ENCODE data around the gene ITGB4.

ITGB4 gene

DNA sequence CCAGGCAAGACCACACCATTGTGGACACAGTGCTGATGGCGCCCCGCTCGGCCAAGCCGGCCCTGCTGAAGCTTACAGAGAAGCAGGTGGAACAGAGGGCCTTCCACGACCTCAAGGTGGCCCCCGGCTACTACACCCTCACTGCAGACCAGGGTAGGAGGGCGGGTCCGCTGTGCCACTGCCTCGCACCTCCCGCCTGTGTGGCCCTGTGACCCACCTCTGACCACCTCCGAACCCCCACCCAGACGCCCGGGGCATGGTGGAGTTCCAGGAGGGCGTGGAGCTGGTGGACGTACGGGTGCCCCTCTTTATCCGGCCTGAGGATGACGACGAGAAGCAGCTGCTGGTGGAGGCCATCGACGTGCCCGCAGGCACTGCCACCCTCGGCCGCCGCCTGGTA is 21.1 kb downstream of the ITGB4 start:
- TF ChIP-seq FOXM1 (IDR thresholded peaks at IDR 0.05; ENCODE audit: borderline replicate concordance, low read depth) (no peak), EGR1 (IDR thresholded peaks at IDR 0.05) (no peak), TAF1 (IDR thresholded peaks at IDR 0.05; ENCODE audit: low read depth) (no peak), TCF12 (IDR thresholded peaks at IDR 0.05; ENCODE audit: low read depth) (no peak), YY1 (IDR thresholded peaks at IDR 0.05; ENCODE audit: low read depth) (no peak), CEBPB (IDR thresholded peaks at IDR 0.05) (no peak)
- TF ChIP-seq, protein P1, sequence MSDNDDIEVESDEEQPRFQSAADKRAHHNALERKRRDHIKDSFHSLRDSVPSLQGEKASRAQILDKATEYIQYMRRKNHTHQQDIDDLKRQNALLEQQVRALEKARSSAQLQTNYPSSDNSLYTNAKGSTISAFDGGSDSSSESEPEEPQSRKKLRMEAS (IDR thresholded peaks at IDR 0.05), result no peak
- TF ChIP-seq, protein P2, sequence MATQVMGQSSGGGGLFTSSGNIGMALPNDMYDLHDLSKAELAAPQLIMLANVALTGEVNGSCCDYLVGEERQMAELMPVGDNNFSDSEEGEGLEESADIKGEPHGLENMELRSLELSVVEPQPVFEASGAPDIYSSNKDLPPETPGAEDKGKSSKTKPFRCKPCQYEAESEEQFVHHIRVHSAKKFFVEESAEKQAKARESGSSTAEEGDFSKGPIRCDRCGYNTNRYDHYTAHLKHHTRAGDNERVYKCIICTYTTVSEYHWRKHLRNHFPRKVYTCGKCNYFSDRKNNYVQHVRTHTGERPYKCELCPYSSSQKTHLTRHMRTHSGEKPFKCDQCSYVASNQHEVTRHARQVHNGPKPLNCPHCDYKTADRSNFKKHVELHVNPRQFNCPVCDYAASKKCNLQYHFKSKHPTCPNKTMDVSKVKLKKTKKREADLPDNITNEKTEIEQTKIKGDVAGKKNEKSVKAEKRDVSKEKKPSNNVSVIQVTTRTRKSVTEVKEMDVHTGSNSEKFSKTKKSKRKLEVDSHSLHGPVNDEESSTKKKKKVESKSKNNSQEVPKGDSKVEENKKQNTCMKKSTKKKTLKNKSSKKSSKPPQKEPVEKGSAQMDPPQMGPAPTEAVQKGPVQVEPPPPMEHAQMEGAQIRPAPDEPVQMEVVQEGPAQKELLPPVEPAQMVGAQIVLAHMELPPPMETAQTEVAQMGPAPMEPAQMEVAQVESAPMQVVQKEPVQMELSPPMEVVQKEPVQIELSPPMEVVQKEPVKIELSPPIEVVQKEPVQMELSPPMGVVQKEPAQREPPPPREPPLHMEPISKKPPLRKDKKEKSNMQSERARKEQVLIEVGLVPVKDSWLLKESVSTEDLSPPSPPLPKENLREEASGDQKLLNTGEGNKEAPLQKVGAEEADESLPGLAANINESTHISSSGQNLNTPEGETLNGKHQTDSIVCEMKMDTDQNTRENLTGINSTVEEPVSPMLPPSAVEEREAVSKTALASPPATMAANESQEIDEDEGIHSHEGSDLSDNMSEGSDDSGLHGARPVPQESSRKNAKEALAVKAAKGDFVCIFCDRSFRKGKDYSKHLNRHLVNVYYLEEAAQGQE (IDR thresholded peaks at IDR 0.05; ENCODE audit: low read depth), result no peak

DNA sequence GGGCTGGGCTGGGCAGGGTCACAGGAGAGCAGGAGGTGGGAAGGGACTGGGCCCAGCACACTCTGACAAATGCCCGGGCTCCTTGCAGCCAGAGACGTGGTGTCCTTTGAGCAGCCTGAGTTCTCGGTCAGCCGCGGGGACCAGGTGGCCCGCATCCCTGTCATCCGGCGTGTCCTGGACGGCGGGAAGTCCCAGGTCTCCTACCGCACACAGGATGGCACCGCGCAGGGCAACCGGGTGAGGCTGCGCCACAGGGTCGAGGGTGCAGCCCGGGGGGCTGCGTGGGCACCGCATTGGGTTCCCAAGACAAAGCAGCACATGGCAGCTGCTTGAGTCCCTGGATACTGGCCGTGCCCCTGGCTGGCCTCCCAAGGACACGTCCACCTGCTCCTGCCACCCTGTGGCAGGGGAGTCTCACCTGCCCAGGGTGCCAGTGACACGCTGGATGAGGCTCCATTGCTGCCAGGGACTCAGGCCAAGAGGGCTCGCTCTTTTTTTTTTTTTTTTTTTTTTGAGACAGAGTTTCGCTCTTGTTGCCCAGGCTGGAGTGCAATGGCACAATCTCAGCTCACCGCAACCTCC is 22.5 kb downstream of the ITGB4 start:
- TF ChIP-seq TCF12 (IDR thresholded peaks at IDR 0.05; ENCODE audit: low read depth) (no peak), RAD21 (IDR thresholded peaks at IDR 0.05; ENCODE audit: low read depth) (no peak), ZBTB7A (IDR thresholded peaks at IDR 0.05; ENCODE audit: low read depth) (no peak), YY1 (IDR thresholded peaks at IDR 0.05; ENCODE audit: low read depth) (no peak), EGR1 (IDR thresholded peaks at IDR 0.05) (no peak)

DNA sequence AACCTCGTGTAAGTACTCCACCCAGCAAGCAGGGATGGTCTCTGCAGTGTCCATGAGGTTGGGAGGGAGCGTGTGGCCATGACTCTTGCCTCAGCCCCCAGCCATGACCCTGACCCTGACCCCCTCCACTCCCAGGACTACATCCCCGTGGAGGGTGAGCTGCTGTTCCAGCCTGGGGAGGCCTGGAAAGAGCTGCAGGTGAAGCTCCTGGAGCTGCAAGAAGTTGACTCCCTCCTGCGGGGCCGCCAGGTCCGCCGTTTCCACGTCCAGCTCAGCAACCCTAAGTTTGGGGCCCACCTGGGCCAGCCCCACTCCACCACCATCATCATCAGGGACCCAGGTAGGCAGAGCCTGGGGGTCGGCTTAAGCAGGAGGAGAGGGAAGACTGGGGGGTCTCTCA is 27.4 kb downstream of the ITGB4 start:
- TF ChIP-seq, protein P2 (IDR thresholded peaks at IDR 0.05; ENCODE audit: low read depth), result no peak
- TF ChIP-seq RAD21 (IDR thresholded peaks at IDR 0.05; ENCODE audit: low read depth) (no peak), YY1 (IDR thresholded peaks at IDR 0.05; ENCODE audit: low read depth) (no peak), TCF12 (IDR thresholded peaks at IDR 0.05; ENCODE audit: low read depth) (no peak), NFIC (IDR thresholded peaks at IDR 0.05) (no peak), CEBPB (IDR thresholded peaks at IDR 0.05) (no peak), CREB1 (IDR thresholded peaks at IDR 0.05; ENCODE audit: low read depth) (no peak), ZBTB7A (IDR thresholded peaks at IDR 0.05; ENCODE audit: low read depth) (no peak), FOXM1 (IDR thresholded peaks at IDR 0.05; ENCODE audit: borderline replicate concordance, low read depth) (no peak), TEAD4 (IDR thresholded peaks at IDR 0.05) (no peak), EP300 (IDR thresholded peaks at IDR 0.05; ENCODE audit: borderline replicate concordance) (no peak), TAF1 (IDR thresholded peaks at IDR 0.05; ENCODE audit: low read depth) (no peak), EGR1 (IDR thresholded peaks at IDR 0.05) (no peak)
- TF ChIP-seq, protein P3, sequence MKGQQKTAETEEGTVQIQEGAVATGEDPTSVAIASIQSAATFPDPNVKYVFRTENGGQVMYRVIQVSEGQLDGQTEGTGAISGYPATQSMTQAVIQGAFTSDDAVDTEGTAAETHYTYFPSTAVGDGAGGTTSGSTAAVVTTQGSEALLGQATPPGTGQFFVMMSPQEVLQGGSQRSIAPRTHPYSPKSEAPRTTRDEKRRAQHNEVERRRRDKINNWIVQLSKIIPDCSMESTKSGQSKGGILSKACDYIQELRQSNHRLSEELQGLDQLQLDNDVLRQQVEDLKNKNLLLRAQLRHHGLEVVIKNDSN (IDR thresholded peaks at IDR 0.05), result no peak
- TF ChIP-seq, protein P1 (IDR thresholded peaks at IDR 0.05), result no peak

DNA sequence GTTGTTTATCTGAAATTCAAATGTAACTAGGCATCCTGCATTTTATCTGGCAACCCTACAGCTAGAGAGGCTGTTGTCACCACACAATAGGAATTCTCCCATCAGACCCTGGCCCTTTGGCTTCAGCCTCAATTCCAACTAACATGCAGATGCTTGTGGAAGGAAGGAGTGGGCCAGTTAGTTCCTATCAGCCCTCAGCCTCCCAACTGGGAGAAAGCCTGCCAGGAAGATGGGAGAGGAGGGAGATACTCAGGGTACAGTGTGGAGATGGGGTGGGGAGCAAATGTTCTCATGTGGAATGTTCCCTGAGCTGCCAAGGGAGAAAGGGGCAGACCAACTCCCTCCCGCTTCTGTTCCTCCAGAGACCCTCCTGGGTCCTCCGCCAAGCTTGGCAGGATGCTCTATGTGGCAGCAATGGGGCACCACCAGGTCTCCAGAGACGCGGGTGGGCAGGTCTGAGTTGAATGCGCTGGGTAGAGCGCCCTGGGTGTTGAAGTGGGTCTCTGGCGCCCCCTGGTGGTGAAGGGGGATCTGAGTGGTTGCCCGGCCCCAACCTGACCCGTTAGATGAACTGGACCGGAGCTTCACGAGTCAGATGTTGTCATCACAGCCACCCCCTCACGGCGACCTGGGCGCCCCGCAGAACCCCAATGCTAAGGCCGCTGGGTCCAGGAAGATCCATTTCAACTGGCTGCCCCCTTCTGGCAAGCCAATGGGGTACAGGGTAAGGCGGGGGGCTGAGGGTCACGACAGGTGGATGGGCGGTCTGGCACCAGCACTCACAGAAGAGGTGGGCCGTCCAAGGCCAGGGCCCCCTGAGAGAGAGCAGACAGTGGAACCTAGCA is 28.5 kb downstream of the ITGB4 start:
- peak; percentile 85 for TF ChIP-seq RAD21 (IDR thresholded peaks at IDR 0.05; ENCODE audit: low read depth)
- TF ChIP-seq, protein P2 (IDR thresholded peaks at IDR 0.05; ENCODE audit: low read depth), result no peak
- 0 out of 2 replicates have a peak, but pooled peaks have one; percentile 16 for TF ChIP-seq TCF12 (IDR thresholded peaks at IDR 0.05; ENCODE audit: low read depth)

Data from Ishikawa (cell line).